Neural cell (in vitro differentiated cells): Measurements from ENCODE around the gene RFTN1. TPM values are rescaled to one million over a fixed set of nuclear protein-coding genes. Genes with fewer than 3 reads are reported as not detected.

Experiments used
- H2AFZ ChIP-seq: fragments of 200-600, 300-800 bp; sonication (generic), shearing (Covaris generic); 2 replicates; pipeline ENCODE4 v1.6.0; 2014; ENCODE audit warnings: low read depth, mild to moderate bottlenecking, antibody characterized with exemption, low read length, moderate library complexity
- H3F3A ChIP-seq: fragments of 200-600 bp; shearing (Covaris generic); 2 replicates; pipeline ENCODE4 v1.6.1; 2016; ENCODE audit warnings: mild to moderate bottlenecking, moderate library complexity, mixed read lengths, antibody characterized with exemption, low read length; ENCODE audit not compliant: insufficient read depth, poor library complexity, severe bottlenecking
- H3K27ac ChIP-seq: fragments of 200-600, 300-800 bp; sonication (generic), shearing (Covaris generic); 2 replicates; pipeline ENCODE4 v1.5.1; 2014; ENCODE audit warnings: mild to moderate bottlenecking, low read length, moderate library complexity
- H3K27me3 ChIP-seq: fragments of 300-800, 200-600 bp; sonication (generic), shearing (Covaris generic); 2 replicates; pipeline ENCODE4 v1.6.0; 2014; ENCODE audit warnings: mild to moderate bottlenecking, low read depth, low read length, moderate library complexity; ENCODE audit not compliant: insufficient read depth
- H3K36me3 ChIP-seq: fragments of 300-800, 200-600 bp; sonication (generic), shearing (Covaris generic); 2 replicates; pipeline ENCODE4 v1.5.1; 2014; ENCODE audit warnings: mild to moderate bottlenecking, antibody characterized with exemption, low read length, moderate library complexity; ENCODE audit not compliant: insufficient read depth
- H3K4me2 ChIP-seq: fragments of 300-800, 200-600 bp; sonication (generic), shearing (Covaris generic); 2 replicates; pipeline ENCODE4 v1.6.0; 2014; ENCODE audit warnings: mild to moderate bottlenecking, low read length
- H3K4me3 ChIP-seq: fragments of 300-800, 200-600 bp; sonication (generic), shearing (Covaris generic); 2 replicates; pipeline ENCODE4 v1.5.1; 2014; ENCODE audit warnings: mild to moderate bottlenecking, low read length, moderate library complexity
- H3K79me2 ChIP-seq: fragments of 200-600 bp; shearing (Covaris generic); replicated peaks from 2 replicates; pipeline ENCODE4 v1.6.0; 2014; ENCODE audit warnings: mild to moderate bottlenecking, low read length, moderate library complexity; ENCODE audit not compliant: insufficient read depth
- H3K9ac ChIP-seq: fragments of 300-800, 200-600 bp; sonication (generic), shearing (Covaris generic); 2 replicates; pipeline ENCODE4 v1.6.1; 2016; ENCODE audit warnings: mild to moderate bottlenecking, low read length, mixed read lengths
- H3K9me2 ChIP-seq: fragments of 200-600 bp; shearing (Covaris generic); 2 replicates; pipeline ENCODE4 v1.6.1; 2016; ENCODE audit warnings: mild to moderate bottlenecking, low read length, mixed read lengths; ENCODE audit not compliant: insufficient read depth
- H3K9me3 ChIP-seq: fragments of 200-600, 300-800 bp; sonication (generic), shearing (Covaris generic); 2 replicates; pipeline ENCODE4 v1.6.1; 2016; ENCODE audit warnings: mild to moderate bottlenecking, mixed run types, low read length, moderate library complexity, mixed read lengths
- H4K20me1 ChIP-seq: fragments of 200-600 bp; shearing (Covaris generic); 2 replicates; pipeline ENCODE4 v1.6.1; 2016; ENCODE audit warnings: mild to moderate bottlenecking, mixed run types; ENCODE audit not compliant: insufficient read depth
- EP300 ChIP-seq: fragments of 450-650 bp; conservative IDR thresholded peaks from 2 replicates; pipeline ENCODE4 v1.6.1; 2014; ENCODE audit warnings: antibody characterized with exemption, mild to moderate bottlenecking, moderate library complexity; ENCODE audit not compliant: poor library complexity, severe bottlenecking
- EZH2 ChIP-seq: fragments of 200-600, 300-800 bp; shearing (Covaris generic), sonication (generic); IDR thresholded peaks from 2 replicates; pipeline ENCODE4 v1.6.1; 2014; ENCODE audit warnings: antibody characterized with exemption, low read length, borderline replicate concordance, mild to moderate bottlenecking; ENCODE audit not compliant: insufficient read depth, poor library complexity, severe bottlenecking
- MXI1 ChIP-seq: fragments of 450-650 bp; conservative IDR thresholded peaks from 2 replicates; pipeline ENCODE4 v1.6.1; 2014; ENCODE audit warnings: antibody characterized with exemption, mild to moderate bottlenecking; ENCODE audit not compliant: poor library complexity, severe bottlenecking
- POLR2AphosphoS5 ChIP-seq: IDR thresholded peaks from 2 replicates; pipeline ENCODE4 v1.6.1; 2012
- RAD21 ChIP-seq: fragments of 450-650 bp; conservative IDR thresholded peaks from 2 replicates; pipeline ENCODE4 v1.6.1; 2014; ENCODE audit warnings: antibody characterized with exemption, mild to moderate bottlenecking, moderate library complexity
- SMC3 ChIP-seq: fragments of 450-650 bp; conservative IDR thresholded peaks from 2 replicates; pipeline ENCODE4 v1.6.1; 2014; ENCODE audit warnings: antibody characterized with exemption, mild to moderate bottlenecking, moderate library complexity; ENCODE audit not compliant: poor library complexity
- TAF1 ChIP-seq: IDR thresholded peaks from 2 replicates; pipeline ENCODE4 v1.6.1; 2012; ENCODE audit warnings: low read depth
- polyA plus RNA-seq: library from polyadenylated mRNA; depleted of rRNA; stranded (reverse); fragments of >200 nt; gene quantifications from 2 replicates; pipeline ENCODE4 v1.2.3, GENCODE V29; 2014
- TF ChIP-seq, protein P1 (sequence below): fragments of 450-650 bp; IDR thresholded peaks from 2 replicates; pipeline ENCODE4 v1.5.1; 2014; ENCODE audit warnings: antibody characterized with exemption, mild to moderate bottlenecking, moderate library complexity; ENCODE audit not compliant: poor library complexity, severe bottlenecking
- TF ChIP-seq, protein P2 (sequence below): IDR thresholded peaks from 2 replicates; pipeline ENCODE4 v1.6.1; 2012; ENCODE audit warnings: borderline replicate concordance

The RFTN1 gene
- polyA plus RNA-seq, 1 donor from 2014 or later = 36.8 TPM

DNA sequence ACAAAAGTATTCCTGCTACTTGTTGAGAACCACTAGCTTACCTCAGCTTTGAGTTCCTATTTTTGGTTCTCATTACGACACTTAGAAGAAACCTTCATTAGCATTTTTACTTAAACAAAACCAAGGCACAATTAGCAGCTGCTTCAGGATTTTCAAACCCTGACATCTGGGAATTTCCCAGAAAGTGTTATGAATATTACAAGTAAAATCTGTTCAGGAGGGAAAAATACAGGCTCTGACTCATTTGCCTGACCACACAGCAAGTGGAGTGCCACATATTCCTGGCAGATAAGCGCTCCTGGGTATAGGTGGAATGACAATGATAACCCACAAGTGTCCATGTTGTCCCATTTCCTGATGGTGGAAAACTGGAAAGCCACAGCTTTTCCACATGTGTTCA lies 10.3 kb upstream of the RFTN1 start:
- H3K27ac ChIP-seq = no peak overlapping the region
- no peak overlapping the region for H3K9ac ChIP-seq
- no peak overlapping the region for H2AFZ ChIP-seq
- no peak overlapping the region for H3K4me2 ChIP-seq
- no peaks in the 10 kb centered on the region for H3K9me2 ChIP-seq
- no peaks in the 10 kb centered on the region for H3K9me3 ChIP-seq
- no peaks in the 10 kb centered on the region for H3K79me2 ChIP-seq
- no peaks in the 10 kb centered on the region for H3F3A ChIP-seq
- no peaks in the 10 kb centered on the region for H3K36me3 ChIP-seq
- no peak for TF ChIP-seq MXI1
- TF ChIP-seq EZH2 = no peak
- no peak for TF ChIP-seq RAD21
- TF ChIP-seq TAF1 = no peak
- TF ChIP-seq, protein P1, sequence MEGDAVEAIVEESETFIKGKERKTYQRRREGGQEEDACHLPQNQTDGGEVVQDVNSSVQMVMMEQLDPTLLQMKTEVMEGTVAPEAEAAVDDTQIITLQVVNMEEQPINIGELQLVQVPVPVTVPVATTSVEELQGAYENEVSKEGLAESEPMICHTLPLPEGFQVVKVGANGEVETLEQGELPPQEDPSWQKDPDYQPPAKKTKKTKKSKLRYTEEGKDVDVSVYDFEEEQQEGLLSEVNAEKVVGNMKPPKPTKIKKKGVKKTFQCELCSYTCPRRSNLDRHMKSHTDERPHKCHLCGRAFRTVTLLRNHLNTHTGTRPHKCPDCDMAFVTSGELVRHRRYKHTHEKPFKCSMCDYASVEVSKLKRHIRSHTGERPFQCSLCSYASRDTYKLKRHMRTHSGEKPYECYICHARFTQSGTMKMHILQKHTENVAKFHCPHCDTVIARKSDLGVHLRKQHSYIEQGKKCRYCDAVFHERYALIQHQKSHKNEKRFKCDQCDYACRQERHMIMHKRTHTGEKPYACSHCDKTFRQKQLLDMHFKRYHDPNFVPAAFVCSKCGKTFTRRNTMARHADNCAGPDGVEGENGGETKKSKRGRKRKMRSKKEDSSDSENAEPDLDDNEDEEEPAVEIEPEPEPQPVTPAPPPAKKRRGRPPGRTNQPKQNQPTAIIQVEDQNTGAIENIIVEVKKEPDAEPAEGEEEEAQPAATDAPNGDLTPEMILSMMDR = no peak
- TF ChIP-seq POLR2AphosphoS5 = no peak
- TF ChIP-seq SMC3 = no peak
- TF ChIP-seq, protein P2, sequence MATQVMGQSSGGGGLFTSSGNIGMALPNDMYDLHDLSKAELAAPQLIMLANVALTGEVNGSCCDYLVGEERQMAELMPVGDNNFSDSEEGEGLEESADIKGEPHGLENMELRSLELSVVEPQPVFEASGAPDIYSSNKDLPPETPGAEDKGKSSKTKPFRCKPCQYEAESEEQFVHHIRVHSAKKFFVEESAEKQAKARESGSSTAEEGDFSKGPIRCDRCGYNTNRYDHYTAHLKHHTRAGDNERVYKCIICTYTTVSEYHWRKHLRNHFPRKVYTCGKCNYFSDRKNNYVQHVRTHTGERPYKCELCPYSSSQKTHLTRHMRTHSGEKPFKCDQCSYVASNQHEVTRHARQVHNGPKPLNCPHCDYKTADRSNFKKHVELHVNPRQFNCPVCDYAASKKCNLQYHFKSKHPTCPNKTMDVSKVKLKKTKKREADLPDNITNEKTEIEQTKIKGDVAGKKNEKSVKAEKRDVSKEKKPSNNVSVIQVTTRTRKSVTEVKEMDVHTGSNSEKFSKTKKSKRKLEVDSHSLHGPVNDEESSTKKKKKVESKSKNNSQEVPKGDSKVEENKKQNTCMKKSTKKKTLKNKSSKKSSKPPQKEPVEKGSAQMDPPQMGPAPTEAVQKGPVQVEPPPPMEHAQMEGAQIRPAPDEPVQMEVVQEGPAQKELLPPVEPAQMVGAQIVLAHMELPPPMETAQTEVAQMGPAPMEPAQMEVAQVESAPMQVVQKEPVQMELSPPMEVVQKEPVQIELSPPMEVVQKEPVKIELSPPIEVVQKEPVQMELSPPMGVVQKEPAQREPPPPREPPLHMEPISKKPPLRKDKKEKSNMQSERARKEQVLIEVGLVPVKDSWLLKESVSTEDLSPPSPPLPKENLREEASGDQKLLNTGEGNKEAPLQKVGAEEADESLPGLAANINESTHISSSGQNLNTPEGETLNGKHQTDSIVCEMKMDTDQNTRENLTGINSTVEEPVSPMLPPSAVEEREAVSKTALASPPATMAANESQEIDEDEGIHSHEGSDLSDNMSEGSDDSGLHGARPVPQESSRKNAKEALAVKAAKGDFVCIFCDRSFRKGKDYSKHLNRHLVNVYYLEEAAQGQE = no peak
- TF ChIP-seq EP300 = no peak
- H4K20me1 ChIP-seq = no peaks in the 10 kb centered on the region
- no peak overlapping the region for H3K4me3 ChIP-seq
- no peaks in the 10 kb centered on the region for H3K27me3 ChIP-seq

DNA sequence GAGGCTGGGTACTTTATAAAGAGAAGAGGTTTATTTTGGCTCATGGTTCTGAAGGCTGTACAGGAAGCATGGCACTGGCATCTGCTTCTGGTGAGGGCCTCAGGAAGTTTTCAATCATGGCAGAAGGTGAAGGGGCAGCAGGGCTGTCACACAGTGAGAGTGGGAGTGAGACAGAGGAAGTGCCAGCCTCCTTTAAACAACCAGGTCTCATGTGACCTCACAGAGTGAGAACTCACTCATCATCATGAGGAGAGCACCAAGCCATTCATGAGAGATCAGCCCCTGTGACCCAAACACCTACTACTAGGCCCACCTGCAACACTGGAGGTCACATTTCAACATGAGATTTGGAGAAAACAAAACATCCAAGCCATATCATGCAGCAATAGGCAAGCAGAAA lies 9.3 kb upstream of the RFTN1 start:
- no peaks in the 10 kb centered on the region for H3F3A ChIP-seq
- no peaks in the 10 kb centered on the region for H4K20me1 ChIP-seq
- no peak overlapping the region for H3K4me3 ChIP-seq
- H3K27me3 ChIP-seq = no peaks in the 10 kb centered on the region
- H3K4me2 ChIP-seq = no peak overlapping the region
- H3K79me2 ChIP-seq = no peaks in the 10 kb centered on the region
- H2AFZ ChIP-seq = no peak overlapping the region
- no peaks in the 10 kb centered on the region for H3K36me3 ChIP-seq
- H3K9ac ChIP-seq = no peak overlapping the region
- no peaks in the 10 kb centered on the region for H3K9me2 ChIP-seq
- no peaks in the 10 kb centered on the region for H3K9me3 ChIP-seq
- TF ChIP-seq EP300 (no peak), SMC3 (no peak), POLR2AphosphoS5 (no peak), TAF1 (no peak), EZH2 (no peak), RAD21 (no peak), MXI1 (no peak)
- TF ChIP-seq, protein P1 = no peak
- TF ChIP-seq, protein P2 = no peak
- H3K27ac ChIP-seq = no peak overlapping the region
